HL-60 (cell line): ENCODE results near the gene CCNY.

ENCODE experiments used
- TF ChIP-seq, protein P1 (sequence below): IDR thresholded peaks from 2 replicates; pipeline ENCODE4 v1.6.1; 2012; ENCODE audit warnings: low read depth; ENCODE audit not compliant: insufficient replicate concordance
- TF ChIP-seq, protein P2 (sequence below): IDR thresholded peaks from one replicate; pipeline ENCODE4 v1.5.1; 2011; ENCODE audit warnings: low read length, control low read depth, inconsistent platforms; ENCODE audit not compliant: insufficient read depth

DNA sequence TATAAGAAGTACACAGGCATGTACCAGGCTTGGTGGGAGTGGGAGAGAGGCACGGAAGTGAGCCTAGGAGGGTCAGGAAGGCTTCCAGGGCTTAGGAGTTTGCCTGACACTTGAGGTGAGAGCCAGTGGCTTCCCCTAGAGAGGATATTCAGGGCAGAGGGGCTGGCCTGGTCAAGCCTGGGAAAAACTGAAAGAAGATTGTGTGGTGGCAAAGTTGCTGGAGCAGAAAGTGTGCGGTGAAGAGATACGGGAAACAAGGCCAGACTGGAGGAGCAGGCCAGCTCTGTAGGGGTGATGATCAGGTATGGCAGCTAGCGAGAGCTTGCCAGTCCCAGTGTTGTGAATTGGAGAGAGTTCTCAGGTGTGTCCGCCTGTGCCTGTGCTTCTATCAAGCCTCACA lies 129.9 kb downstream of the CCNY start:
- TF ChIP-seq, protein P1, sequence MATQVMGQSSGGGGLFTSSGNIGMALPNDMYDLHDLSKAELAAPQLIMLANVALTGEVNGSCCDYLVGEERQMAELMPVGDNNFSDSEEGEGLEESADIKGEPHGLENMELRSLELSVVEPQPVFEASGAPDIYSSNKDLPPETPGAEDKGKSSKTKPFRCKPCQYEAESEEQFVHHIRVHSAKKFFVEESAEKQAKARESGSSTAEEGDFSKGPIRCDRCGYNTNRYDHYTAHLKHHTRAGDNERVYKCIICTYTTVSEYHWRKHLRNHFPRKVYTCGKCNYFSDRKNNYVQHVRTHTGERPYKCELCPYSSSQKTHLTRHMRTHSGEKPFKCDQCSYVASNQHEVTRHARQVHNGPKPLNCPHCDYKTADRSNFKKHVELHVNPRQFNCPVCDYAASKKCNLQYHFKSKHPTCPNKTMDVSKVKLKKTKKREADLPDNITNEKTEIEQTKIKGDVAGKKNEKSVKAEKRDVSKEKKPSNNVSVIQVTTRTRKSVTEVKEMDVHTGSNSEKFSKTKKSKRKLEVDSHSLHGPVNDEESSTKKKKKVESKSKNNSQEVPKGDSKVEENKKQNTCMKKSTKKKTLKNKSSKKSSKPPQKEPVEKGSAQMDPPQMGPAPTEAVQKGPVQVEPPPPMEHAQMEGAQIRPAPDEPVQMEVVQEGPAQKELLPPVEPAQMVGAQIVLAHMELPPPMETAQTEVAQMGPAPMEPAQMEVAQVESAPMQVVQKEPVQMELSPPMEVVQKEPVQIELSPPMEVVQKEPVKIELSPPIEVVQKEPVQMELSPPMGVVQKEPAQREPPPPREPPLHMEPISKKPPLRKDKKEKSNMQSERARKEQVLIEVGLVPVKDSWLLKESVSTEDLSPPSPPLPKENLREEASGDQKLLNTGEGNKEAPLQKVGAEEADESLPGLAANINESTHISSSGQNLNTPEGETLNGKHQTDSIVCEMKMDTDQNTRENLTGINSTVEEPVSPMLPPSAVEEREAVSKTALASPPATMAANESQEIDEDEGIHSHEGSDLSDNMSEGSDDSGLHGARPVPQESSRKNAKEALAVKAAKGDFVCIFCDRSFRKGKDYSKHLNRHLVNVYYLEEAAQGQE, result no peak
- TF ChIP-seq, protein P2, sequence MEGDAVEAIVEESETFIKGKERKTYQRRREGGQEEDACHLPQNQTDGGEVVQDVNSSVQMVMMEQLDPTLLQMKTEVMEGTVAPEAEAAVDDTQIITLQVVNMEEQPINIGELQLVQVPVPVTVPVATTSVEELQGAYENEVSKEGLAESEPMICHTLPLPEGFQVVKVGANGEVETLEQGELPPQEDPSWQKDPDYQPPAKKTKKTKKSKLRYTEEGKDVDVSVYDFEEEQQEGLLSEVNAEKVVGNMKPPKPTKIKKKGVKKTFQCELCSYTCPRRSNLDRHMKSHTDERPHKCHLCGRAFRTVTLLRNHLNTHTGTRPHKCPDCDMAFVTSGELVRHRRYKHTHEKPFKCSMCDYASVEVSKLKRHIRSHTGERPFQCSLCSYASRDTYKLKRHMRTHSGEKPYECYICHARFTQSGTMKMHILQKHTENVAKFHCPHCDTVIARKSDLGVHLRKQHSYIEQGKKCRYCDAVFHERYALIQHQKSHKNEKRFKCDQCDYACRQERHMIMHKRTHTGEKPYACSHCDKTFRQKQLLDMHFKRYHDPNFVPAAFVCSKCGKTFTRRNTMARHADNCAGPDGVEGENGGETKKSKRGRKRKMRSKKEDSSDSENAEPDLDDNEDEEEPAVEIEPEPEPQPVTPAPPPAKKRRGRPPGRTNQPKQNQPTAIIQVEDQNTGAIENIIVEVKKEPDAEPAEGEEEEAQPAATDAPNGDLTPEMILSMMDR, result no peak
